NCI-H1105 (cell line): Measurements from ENCODE around the gene SPNS3.
A peak's percentile ranks its signal among the peaks of the same experiment; 100 is the strongest.

Experiments
- DNase-seq: peaks from one replicate; lab custom pipeline; 2025; lab: John Stamatoyannopoulos, UW

The SPNS3 gene

DNA sequence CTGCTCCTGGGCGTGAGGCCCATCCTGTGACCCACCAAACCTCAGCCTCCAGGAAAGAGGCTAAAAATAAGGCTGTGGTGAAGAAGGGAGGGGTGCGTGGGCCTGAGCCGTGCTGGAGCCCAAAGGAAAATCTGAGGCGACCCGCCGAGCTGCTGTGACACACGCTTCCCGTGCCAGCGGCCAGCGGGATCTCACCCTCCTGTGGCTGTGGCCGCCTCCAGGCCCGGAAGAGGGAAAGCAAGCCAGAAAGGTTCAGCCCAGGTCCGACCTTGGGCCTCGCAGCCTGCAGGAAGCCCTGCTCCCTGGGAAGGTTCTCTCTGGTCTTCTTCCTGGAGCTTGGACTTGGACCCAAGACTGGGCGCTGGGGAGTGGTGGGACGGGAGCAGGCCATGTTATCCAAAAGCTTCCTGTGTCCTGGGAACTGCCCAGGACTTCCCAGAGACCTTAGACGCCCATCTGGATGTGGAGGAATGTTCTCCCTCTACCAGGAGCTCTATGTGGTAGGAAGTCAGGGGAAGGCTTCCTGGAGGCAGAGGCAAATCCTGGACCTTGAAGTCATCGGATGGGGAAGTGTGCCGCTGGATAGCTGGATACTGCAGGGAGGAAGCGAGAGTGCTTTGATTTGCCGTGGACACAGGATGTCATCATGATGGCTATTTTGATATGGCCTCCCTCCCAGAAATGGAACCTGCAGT lies 76.3 kb downstream of the SPNS3 start:
- DNase-seq: no peak

DNA sequence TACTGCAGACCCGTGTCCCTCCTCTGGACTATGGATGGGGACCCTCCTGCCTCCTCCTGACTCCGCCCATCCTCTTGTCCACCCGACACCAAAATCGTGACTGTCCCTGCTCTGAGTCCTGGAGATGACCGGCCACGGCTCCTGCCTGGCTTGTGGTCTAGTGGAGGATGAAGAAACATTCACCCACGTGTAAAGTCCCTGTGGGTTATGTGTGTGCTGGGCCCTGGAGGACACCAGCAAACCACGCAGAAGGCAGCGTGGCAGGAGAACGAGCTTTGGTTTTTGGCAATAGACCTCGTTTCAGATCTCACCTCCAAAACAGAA lies 76.8 kb downstream of the SPNS3 start:
- no peak for DNase-seq

DNA sequence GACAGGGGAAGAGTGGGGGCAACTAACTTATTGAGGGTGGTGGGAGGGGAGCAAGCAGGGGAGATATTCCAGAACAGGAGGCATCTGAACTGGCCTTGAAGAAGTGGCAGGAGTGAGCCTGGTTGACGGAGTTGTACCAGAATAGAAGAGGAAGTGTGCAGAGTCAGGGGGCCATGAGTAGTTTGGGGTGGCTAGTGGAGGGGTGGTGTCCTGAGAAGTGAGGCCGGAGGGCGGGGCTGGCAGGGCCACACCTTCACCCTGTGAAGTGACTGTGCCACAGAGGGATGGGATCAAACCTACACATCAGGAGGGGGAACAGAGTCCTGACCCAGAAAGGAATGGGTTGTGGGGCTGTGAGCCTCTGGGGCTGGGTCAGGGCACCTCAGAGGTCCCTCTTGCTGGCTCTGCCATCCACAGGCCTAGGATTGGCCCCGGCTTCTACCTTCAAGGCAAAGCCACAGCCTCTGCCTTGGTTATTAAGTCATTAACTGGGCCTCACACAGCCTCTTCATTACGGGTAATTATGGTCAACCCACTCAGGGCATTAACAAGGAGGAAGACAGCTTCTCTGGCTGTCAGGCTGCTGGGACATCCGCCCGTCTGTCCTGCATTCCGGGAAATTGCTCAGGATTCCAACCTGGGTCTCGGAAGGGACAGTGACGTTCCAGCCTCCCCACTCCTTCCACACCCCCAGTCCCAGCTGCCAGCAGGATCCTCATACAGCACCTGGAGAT lies 77.6 kb downstream of the SPNS3 start:
- no peak for DNase-seq

DNA sequence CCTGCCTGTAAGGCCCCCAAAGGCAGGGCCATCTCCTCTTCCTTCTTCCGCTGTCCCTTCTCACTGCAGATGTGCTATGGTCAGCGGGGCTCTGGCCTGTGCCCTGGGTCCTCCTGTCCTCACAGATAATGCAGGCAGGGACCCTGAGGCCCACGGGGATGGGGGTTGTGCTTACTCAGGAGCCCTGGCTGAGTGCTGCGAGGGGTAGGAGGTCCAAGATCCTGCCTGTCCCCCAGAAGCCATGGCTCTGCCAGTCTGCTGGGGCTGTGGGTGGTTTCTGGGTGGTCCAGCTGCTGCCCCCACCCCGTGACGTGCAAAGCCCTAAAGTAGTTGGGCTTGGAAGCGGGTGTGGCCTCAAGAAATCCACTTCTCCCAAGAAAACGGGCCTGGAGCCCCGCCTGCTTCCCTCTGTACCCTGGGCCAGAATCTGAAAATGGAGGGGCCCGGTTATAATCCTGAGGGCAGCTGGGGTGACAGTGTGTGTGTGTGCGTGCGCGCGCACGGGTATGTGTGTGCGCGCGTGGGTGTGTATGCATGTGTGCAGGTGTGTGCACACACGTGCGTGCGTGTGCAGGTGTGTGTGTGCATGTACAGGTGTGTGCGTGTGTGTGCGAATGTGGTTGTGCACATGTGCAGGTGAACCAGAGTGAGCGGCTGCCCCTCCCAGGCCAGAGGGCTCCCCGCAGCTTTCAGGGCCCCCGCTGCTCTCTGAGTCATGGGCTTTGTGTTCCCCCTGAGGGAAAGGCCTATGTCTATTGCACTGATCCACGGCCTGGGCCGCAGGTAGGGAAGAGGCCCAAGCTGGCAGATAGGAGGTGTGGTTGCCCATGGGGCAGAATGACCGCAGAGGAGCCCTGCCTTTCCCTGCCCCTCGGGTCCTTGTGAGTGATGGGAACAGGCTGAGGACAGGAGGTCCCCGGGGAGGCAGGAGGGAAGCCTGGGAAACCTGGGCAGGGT lies 78.7 kb downstream of the SPNS3 start:
- no peak for DNase-seq

DNA sequence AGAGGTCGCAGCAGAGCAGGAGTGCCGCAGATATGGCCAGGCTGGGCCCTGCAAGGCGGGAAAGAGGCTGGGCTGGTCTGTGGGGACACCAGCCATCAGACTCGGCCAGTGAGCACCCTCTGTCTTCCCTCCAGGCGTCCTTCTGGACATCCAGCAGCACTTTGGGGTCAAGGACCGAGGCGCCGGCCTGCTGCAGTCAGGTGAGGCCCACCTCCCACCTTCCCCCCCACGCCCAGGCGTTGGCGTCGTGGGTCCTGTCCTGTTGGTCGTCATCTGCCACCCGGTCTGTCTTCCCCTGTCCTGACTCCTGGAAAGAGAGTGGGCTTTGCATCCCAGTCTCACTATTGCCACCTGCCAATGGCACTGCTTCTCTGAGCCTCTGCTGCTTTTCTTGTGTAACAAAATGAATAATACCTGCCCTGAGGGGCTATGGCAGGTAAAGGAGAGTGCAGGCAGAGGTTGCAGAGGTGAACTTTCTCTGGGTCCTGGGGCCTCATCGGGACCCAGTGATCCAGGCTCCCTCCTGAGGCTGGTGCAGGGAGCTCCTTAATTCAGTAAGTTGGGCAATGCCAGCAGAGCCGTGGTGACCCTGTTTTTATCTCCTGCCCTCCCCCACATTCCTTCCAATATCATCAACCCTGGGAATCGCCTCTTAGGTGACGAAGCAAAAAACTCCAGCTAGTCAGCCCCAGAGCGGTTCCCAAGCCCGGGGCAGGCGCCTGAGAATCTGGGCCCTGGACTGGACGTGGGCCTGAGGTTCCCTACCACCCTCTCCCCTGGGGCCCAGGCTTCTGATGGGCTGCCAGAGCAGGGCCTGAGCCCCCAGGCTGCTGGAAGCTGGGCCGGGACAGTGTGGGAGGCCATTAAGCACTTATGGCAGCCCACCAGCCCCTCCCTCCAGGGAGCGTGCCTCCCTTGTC lies 79.6 kb downstream of the SPNS3 start:
- no peak for DNase-seq

DNA sequence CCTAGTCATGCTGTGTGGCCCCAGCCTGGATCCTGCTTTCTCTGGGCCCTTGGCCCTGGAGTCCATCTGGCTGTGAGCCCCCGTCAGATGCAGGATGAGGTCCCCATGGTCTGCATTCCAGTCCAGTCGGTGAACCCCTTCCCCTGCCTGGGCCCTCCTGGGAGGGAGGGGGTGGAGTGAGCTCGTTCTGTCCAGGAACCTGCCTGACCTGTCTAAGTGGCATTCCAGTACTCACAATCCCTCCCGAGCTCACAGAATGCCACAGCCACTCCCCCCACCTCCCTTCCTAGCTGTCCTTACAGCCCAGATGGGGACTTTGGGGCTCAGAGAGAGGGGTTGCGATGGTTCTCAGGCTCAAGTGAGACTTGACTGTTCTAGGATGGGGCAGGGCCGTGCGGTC lies 80.5 kb downstream of the SPNS3 start:
- no peak for DNase-seq

DNA sequence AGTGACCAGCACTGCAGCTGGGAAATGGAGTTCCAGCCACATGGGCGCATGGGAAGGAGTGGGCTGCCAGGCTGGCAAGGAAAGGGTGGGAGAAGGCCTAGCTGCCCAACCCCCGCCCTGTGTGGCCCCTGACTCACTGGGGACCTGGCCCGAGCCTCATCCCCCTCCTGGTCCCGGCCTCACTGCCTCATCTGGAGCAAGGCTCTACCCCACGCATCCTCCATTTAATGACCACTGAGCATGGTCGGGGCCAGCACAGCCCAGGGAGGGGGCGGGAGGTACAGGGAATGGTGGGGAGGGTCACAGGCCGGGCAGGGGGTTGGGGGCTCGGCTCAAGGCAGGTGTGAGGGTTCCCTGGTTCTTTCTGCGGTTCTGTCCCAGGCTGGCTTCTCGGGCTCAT lies 81.0 kb downstream of the SPNS3 start:
- no peak for DNase-seq

DNA sequence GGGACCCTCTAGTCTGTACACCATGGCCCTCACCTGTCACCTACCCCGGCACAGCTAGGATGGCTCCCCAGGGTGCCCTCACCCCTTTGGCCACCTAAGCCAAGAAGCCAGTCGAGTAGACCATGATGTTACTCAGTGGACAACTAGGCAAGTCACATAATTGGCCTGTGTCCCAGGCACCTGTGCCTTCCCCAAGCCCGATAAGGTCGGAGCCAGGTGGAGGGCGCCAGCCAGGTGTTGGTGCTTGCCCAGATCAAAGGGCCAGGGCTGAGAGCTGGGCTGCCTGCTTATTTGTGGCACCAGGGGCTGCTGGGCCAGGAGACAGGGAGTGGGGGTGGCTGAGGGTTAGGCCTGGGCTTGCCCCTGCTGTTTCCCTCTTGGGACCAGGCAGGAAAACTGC lies 81.8 kb downstream of the SPNS3 start:
- peak; percentile 56 for DNase-seq

DNA sequence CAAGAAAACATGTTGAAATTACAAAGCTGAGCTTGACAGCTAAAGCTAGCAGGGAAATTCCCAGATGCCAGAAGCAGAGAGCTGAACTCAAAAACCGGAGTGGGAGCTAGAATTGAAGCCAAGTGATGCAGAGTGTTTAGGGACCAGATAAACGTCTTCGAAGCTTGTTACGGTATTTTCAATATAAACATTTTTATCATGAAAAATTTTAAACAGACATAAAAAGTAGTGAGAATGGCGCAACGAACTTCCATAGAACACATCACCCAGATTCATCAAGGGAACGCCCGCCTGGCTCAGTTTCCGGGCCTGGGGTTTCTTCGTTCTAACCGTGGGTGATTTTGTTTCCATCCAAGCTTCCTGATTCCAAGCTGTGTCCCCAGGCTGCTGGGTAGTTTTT lies 83.0 kb downstream of the SPNS3 start:
- no peak for DNase-seq

DNA sequence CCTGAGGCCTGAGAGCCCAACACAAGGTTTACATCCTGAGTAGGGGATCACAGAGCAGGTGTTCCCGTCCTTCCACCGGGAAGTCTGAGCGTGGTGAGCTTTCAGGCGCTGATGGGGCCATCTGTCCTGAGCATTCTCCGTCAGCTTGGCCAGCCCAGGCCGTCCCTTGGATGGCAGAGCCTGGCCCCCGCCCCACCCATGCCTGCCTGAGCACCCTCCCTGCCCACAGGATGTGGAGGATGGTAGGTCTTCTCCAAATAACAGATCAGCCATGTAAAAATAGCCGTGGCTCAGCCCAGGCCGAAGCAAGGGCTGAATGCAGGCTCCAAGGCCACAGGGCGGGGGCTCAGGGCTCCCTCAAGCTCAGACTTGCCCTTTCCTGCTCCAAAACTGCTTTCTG lies 85.2 kb downstream of the SPNS3 start:
- no peak for DNase-seq

DNA sequence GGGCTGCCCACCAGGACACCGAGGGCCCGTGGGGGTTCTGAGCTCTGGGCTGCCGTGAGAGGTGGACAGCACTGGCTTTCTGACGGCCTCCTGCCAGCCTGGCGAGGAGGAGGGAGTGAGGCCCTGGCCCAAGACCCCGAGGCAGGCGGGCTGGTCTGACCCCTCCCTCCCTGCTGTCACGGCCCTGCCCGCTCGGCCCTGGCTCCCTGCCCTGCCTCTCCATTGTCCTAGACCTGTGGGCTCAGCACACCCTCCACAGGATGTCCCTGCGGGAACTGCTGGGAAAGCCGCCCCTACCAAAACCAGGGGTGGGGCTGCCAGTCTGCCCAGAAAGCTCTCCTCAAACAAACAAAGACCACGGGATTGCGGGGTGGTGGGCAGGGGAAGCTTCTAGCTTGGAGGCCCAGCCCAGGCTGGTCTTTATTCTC lies 85.6 kb downstream of the SPNS3 start:
- DNase-seq: no peak

DNA sequence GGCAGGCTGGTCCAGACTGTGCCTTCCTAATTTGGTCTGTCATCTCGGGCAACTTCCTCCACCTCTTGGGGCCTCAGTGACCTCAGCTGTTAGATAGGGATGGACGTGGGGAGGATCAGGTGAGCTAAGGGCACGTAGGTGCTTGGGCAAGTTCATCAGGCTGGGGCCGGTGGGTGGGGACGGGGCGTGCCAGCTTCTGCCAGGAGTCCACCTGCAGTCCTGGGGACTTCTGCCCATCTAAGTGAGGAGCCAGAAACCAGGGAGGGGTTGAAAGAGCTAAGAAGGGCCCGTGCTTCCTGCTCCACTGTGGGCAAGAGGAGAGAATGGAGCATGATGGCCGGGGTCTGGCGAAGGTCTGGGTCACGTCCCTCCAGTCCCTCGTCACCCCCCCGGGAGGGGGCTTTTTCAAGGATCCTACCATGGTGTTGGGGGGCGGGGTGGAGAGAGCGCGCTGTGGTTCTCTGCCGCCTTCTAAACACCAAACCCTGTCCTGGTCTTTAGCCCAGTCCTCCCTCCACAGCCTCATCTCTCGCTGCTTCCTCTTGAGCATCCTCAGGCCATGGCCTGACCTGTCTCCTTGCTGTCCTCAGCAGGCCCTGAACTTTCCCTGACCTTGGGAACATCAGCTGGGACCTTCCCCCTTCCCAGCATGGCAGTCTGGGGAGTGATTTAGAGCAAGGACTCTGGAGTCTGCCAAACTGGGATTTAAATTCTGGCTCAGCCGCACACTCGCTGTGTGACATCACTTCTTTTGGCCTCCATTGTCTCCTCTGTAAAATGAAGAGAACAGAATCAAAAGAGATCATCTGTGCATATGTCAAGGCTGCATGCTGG lies 86.5 kb downstream of the SPNS3 start:
- no peak for DNase-seq

DNA sequence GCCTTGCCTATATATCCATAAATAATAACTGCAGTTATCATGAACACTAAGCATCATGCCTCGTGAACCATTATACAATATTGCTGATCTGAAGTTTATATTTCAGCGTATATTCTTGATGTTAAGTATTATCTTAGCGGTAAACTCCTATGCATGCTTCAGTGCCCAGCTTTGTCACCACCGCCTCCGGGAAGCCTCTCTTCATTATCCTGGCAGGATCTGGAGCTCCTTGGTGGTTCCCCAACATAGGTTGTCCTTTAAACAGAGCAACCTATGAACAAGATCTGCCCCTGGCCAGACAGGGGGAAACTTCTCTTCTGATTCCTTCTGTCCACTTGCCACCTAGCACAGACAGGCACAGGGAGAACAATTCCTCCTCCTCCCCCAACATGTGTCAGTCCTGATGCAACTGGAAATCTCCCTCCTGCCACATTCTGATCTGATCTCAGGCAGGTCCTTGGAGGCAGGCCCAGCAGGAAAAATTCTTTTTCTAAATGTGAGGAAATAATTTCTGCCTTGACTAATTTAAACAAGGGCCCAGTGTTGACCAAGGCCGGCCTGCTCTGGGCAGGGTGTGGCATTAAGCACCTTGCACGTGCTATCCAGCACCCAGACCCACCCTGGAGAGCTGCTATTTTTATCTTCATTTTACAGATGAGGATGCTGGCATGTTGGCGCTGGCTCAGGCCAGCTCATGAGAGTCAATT lies 87.3 kb downstream of the SPNS3 start:
- DNase-seq: no peak

DNA sequence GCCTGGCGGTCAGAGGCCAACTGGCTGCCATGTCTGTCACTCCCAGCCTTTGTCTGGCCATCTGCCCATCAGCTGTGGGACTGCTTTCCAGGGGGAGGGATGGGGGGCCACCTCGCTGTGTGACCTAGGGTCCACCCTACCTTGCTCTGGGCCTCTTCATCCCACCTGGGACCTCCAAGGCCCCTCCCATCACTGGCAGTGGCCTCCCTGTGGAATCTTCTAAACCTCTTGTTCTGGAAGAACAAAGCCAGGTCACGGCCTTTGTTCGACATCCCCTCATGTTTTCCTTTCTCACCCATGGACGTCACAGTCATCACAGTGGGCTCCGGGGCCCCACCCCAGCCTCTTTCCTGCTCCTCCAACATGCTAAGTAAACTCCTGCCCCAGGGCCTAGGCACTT lies 88.9 kb downstream of the SPNS3 start:
- DNase-seq: no peak

DNA sequence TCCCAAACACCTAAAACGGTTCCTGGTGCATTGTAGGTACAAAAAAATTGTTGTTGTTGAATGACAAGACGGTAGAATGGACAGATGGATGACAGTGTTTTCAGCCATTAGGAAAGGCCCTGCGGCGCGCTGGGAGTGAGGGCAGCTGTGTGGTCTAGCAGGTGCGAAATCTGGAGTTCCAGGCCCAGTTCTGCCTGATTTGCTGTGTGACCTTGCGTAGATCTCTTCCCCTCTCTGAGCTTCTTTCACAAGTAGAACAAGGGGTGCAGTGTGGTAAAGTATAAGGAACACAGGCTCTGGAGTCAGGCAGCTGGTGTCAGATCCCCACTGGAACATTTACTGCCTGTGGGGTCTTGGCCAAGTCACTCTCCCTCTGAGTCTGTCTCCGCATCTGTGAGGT lies 90.2 kb downstream of the SPNS3 start:
- no peak for DNase-seq

DNA sequence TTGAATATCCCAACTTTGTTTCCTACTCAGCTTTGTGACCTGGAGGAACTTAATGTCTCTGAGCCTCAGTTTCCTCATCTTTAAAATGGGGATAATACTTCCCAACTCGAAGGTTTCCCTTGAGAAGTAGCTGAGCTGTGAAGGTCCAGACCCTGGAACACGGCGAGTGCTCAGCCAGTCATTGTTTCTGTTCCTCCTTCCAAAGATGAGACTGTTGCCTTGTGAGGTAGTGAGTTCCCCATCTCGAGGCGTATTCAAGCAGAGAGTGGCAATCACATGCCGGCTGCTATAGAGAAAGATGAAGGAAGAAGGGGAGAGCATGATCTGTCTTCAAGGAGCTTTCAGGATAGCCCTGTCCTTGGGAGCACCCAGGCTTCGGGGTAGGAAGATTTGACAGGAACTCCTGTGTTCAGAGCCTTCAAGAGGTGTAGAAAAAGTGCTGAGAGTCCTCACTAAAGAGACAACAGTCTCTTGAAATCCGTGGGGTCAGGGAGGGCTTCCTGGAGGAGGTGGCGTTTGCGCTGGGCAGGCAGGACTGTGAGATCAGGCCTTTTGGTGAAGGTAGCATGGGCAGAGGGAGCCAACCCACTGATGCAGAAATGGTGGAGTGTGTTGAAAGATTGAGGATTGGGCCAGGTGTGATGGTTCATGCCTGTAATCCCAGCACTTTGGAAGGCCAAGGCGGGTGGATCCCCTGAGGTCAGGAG lies 92.1 kb downstream of the SPNS3 start:
- no peak for DNase-seq

DNA sequence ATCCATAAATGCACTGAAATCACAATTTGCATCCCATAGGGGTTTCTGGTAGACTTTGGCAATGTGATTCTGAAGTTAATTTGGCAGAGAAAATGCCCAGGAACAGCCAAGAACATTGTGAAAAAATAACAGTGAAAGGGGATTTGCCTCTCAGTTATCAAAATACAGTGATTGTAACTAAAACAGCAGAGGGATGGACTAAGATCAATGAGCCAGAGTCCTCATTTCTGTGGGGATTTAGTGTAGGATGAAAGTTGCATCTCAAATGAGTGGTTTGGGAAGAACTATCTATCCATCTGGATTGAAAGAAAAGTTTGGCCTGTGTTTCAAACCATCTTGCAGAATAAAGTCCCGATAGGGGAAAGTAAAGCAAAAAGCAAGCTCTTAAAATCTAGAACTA lies 93.4 kb downstream of the SPNS3 start:
- DNase-seq: no peak

DNA sequence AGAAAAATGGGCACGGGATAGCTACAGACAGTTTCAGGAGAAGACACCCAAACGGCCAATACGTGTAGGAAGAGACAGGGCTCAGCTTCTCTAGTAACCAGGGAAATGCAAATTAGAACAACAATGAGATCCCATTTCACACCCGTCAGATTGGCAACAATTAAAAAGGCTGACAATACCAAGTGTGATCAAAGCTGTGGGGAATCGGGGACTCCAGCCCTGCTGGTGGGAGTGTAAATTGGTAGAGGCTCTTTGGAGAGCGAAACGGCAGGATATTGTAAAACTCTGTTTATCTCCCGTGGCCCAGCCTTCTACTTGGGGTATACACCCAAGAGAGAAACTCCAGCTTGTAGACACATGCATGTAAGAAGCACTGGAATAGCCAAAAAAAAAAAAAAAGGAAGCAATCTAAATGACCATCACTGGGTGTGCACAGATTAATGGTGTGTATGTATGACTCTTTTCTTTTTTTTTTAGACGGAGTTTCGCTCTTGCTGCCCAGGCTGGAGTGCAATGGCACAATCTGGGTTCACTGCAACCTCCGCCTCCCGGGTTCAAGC lies 93.9 kb downstream of the SPNS3 start:
- DNase-seq: no peak

DNA sequence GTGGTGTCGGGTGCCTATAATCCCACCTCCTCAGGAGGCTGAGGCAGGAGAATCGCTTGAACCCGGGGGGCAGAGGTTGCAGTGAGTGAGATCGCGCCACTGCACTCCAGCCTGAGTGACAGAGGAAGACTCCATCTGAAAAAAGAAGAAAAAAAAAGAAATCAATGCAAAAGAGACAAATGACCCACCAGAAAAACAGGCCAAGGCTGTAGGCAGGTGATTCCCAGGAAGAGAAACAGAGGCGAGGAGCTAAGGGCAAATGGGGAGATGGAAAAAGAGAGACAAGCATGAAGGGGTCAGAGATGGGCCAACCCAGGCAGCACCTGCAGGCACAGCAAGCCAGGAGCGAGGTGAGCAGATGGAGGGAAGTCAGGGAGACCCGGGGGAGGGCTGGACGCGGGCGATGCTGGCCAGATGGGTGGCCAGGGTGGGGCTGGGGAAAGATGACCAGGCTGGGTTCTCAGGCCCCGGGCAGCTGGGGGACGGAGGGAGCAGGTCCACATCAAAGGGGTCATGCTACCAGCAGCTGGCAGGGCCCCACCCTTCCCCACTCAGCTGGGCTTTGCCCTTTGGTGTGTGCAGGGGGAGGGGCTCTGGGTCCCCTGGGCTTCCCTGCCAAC lies 95.9 kb downstream of the SPNS3 start:
- DNase-seq: no peak
